Hematopoietic multipotent progenitor cell treated with erythropoietin and hydrocortisone succinate and interleukin-3 and kit ligand, for 8 days (in vitro differentiated cells): Measurements from ENCODE around the gene MRPL39.

ENCODE experiments used
- DNase-seq: peaks from one replicate; pipeline ENCODE4 v3.0.0-alpha.2; 2015

The MRPL39 gene

GRCh38 chr21:25608044-25608737, 910 bp upstream of the MRPL39 start:
- peak; percentile 87 for DNase-seq

DNA sequence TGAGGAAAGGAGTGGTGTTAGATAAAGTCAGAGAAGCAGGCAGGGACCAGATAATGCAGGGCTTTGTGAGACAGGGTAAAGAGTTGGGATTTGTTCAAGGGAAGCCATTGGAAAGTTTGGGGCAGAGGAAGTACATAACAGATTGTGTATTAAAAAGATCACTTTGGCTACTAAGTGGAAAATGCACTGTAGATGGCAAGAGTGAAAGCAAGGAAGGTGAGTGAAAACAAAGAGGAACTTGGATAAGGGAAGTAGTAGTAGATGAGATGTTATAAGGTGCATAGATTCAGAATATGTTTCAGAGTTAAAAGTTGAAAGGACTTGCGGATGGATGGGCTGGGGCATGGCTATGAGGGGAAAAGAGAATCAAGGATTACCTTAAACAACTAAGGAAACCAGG, 17.4 kb downstream of the MRPL39 start:
- DNase-seq, result no peak

- DNase-seq, result no peak
Measured at GRCh38 chr21:25586791-25587190, 20.5 kb downstream of the MRPL39 start.

- no peak for DNase-seq
Measured at GRCh38 chr21:25586326-25586725, 21.0 kb downstream of the MRPL39 start.

GRCh38 chr21:25584833-25585676, 22.2 kb downstream of the MRPL39 start:
- DNase-seq, result no peak

GRCh38 chr21:25583370-25584130, 23.7 kb downstream of the MRPL39 start:
- no peak for DNase-seq

- no peak for DNase-seq
Measured at GRCh38 chr21:25582888-25583287, 24.4 kb downstream of the MRPL39 start.

DNA sequence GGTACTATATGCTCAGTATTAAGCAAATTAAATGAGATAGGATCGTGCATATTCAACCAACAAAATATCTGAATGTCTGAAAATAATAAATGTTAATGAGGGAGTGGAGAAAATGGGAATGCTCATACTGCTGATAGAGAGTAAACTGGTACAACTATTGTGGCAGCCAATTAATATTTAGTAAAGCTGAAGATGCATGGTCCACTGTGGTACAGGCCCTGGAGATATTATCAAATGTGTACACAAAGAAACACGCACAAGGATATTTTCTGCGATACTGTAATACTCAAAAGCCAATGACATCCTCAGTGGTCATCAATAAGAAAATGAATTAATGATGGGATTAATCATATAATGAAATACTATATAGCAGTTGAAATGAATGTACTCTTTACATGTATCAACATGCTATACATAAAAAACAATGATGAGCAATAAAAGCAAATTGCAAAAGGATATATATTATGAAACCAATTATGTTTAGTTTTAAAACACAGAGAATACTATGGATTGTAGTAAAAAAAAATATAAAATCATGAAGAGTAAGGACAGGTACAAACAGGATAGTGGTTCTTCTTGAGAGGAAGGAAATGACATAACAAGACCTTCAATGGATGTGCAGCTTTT, 25.0 kb downstream of the MRPL39 start:
- no peak for DNase-seq

- DNase-seq, result no peak
Measured at GRCh38 chr21:25581582-25581981, 25.7 kb downstream of the MRPL39 start.

DNA sequence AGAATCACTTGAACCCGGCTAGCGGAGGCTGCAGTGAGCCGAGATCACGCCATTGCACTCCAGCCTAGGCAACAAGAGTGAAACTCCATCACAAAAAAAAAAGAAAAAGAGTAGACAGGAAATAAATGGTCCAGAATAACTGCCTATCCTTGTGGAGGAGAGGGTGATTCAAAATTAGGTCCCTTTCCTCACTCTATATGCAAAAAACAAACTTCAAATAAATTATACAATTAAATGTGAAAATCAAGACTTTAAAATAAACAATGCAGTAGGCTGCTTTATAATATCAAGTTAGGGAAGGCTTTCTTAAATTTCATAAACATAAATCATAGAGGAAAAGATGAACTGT, 26.4 kb downstream of the MRPL39 start:
- DNase-seq, result no peak

DNA sequence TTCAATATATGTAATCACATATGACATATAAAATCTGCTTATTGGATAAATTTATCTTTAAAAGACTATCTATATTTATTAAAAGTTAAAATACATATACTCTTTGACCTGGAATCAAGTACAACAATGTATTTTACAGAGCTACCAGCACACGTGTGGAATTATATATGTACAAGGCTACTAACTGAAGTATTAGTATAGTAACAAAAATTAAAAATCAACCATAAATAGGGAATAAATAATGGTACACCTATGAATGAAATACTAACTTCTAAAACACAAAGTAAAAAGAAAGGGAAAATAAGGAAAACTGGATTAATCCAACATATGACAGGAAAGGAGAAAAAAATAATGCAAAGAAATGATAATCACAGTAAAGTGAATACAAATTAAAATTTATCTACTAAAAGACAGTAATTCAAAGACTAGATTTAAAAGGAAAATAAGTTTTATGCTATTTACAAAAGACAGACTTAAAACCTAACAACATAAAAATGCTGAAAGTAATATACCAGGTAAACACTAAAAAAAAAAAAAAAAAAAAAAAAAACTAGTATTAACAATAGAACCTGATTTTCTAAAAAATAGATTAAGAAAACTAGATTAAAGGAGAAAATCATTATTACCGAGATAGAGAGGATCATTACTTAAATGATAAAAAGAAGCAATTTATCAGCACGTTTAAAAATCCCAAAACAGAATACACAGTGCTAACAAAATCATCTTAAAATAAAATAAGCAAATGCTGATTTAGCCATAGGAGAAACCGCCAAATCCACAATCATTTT, 27.9 kb downstream of the MRPL39 start:
- no peak for DNase-seq

DNA sequence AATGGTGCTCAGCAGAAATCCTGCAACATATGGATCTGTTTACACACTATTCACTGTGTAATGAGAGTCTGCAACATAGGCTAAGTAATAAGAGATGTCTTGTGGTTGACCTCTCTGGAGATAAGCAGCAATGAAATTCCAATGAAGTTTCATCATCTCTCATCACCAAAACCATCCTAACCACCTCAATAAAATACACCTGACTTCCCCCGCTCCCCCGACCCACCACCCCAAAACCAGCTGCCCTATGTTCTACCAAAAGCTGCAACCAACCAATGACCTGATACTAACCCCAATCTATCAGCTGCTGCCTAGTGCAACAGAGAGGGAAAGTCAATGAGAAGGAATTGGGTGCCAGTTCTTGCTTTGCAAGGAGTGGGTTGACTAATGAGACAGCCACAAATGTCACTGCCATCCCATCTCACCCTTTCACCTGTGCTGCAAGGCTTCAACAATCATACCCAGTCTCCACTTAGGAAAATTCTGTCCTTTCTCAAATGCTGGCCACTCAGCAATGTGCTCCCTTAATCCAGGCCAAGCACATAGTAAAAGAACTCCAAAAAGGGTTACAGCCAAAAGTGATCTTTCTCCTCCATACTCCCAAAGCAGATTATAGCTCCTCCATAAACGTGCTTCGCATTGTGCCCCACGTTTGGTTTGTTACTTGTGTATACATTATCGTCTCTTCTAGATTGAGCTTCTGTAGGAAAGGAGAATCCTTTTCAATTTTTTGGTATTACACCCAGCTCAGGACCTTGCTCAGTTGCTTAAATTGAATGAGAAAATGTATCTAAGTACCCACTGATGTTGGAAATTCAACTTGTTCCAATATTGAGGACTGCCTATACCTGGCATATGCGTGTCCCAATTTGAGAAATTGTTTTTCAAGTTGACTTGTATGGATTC, 29.0 kb downstream of the MRPL39 start:
- peak; percentile 29 for DNase-seq

- DNase-seq, result no peak
Measured at GRCh38 chr21:25577424-25578055, 29.7 kb downstream of the MRPL39 start.

GRCh38 chr21:25573409-25574206, 33.7 kb downstream of the MRPL39 start:
- DNase-seq, result peak; percentile 55

- DNase-seq, result no peak
Measured at GRCh38 chr21:25572861-25573310, 34.4 kb downstream of the MRPL39 start.

GRCh38 chr21:25571726-25572121, 35.6 kb downstream of the MRPL39 start:
- no peak for DNase-seq

GRCh38 chr21:25569711-25570110, 37.6 kb downstream of the MRPL39 start:
- DNase-seq, result no peak

GRCh38 chr21:25569084-25569483, 38.2 kb downstream of the MRPL39 start:
- DNase-seq, result no peak

GRCh38 chr21:25568246-25568645, 39.0 kb downstream of the MRPL39 start:
- no peak for DNase-seq

DNA sequence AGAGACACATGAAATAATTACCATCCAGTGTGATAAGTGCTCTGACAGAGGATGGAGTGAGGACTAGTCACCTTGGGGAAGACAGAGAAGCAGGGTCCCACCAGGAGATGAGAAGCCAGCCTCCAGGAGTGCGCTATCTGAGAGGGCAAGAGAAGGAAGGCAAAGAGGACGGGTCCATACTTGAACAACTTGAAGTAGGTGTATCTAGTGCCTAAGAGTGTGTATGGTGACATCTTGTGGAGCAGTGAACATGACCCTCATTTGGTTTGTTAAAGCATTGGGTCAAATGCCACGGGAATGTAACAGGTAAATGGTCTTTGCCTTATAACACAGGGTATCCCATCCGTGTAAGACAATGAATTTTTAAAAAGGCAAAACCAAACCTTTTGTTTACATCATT, 39.8 kb downstream of the MRPL39 start:
- no peak for DNase-seq
